Smooth muscle cell (in vitro differentiated cells): ENCODE results near the gene TUT1. TPM values are rescaled to one million over a fixed set of nuclear protein-coding genes. Genes with fewer than 3 reads are reported as not detected.
"Not testable (repeated sequence)": the region's sequence is repeated elsewhere in the genome, so short reads cannot be mapped to it uniquely, and the experiment has no call there.

Experiments
- DNase-seq: peaks from one replicate; lab custom pipeline; 2025; ENCODE audit not compliant: unreplicated experiment; lab: John Stamatoyannopoulos, UW
- H2AFZ ChIP-seq: fragments of 200-600 bp; sonication (generic); 2 replicates; pipeline ENCODE4 v1.6.0; 2016; ENCODE audit warnings: antibody characterized with exemption, low read depth, mild to moderate bottlenecking
- H3F3A ChIP-seq: fragments of 200-600 bp; sonication (generic); 2 replicates; pipeline ENCODE4 v1.6.0; 2017; ENCODE audit warnings: antibody characterized with exemption, low read depth
- H3K27ac ChIP-seq: fragments of 200-600 bp; sonication (generic); 2 replicates; pipeline ENCODE4 v1.5.1; 2016; ENCODE audit warnings: low read depth, mild to moderate bottlenecking
- H3K27me3 ChIP-seq: fragments of 200-600 bp; sonication (generic); 2 replicates; pipeline ENCODE4 v1.6.1; 2016; ENCODE audit warnings: low read depth, mild to moderate bottlenecking
- H3K36me3 ChIP-seq: fragments of 200-600 bp; sonication (generic); 2 replicates; pipeline ENCODE4 v1.5.1; 2016; ENCODE audit warnings: low read depth
- H3K4me1 ChIP-seq: fragments of 200-600 bp; sonication (generic); 2 replicates; pipeline ENCODE4 v1.5.1; 2016; ENCODE audit warnings: low read depth
- H3K4me2 ChIP-seq: fragments of 200-600 bp; sonication (generic); 2 replicates; pipeline ENCODE4 v1.6.0; 2016; ENCODE audit warnings: mild to moderate bottlenecking
- H3K4me3 ChIP-seq: fragments of 200-600 bp; sonication (generic); 2 replicates; pipeline ENCODE4 v1.5.1; 2016; ENCODE audit warnings: mild to moderate bottlenecking
- H3K79me2 ChIP-seq: fragments of 200-600 bp; sonication (generic); 2 replicates; pipeline ENCODE4 v1.6.0; 2016; ENCODE audit warnings: low read depth, mild to moderate bottlenecking
- H3K9ac ChIP-seq: fragments of 200-600 bp; sonication (generic); 2 replicates; pipeline ENCODE4 v1.6.0; 2016; ENCODE audit warnings: low read depth
- H3K9me3 ChIP-seq: fragments of 200-600 bp; sonication (generic); replicated peaks from 2 replicates; pipeline ENCODE4 v1.5.1; 2016; ENCODE audit warnings: low read depth
- H4K20me1 ChIP-seq: fragments of 200-600 bp; sonication (generic); 2 replicates; pipeline ENCODE4 v1.6.0; 2016; ENCODE audit warnings: low read depth
- WGBS: methylation state at CpG from one replicate; pipeline ENCODE4 v1.1.7; 2016; ENCODE audit warnings: low lambda C conversion rate; 5-methylcytosine and 5-hydroxymethylcytosine counted together
- polyA plus RNA-seq: library from polyadenylated mRNA; unstranded; fragments of >200 nt; fragmentation: Nextera tagmentation; extraction: Ambion mirVana; gene quantifications from 2 replicates; pipeline ENCODE4 v1.2.1, GENCODE V29; 2016
- total RNA-seq: library from RNA; depleted of rRNA; stranded (reverse); fragments of >200 nt; gene quantifications from 2 replicates; pipeline ENCODE4 v1.2.3, GENCODE V29; 2014
- TF ChIP-seq, protein P1 (sequence below): fragments of 200-600 bp; sonication (generic); IDR thresholded peaks from 2 replicates; pipeline ENCODE4 v1.5.1; 2017; ENCODE audit warnings: borderline replicate concordance, mild to moderate bottlenecking, antibody characterized with exemption; ENCODE audit not compliant: insufficient read depth, poor library complexity, severe bottlenecking

TUT1 gene
- total and polyA plus RNA-seq, 2 experiments from 2014 or later = 3.0 to 15.9 TPM

- H2AFZ ChIP-seq = no peak overlapping the region
- TF ChIP-seq, protein P1, sequence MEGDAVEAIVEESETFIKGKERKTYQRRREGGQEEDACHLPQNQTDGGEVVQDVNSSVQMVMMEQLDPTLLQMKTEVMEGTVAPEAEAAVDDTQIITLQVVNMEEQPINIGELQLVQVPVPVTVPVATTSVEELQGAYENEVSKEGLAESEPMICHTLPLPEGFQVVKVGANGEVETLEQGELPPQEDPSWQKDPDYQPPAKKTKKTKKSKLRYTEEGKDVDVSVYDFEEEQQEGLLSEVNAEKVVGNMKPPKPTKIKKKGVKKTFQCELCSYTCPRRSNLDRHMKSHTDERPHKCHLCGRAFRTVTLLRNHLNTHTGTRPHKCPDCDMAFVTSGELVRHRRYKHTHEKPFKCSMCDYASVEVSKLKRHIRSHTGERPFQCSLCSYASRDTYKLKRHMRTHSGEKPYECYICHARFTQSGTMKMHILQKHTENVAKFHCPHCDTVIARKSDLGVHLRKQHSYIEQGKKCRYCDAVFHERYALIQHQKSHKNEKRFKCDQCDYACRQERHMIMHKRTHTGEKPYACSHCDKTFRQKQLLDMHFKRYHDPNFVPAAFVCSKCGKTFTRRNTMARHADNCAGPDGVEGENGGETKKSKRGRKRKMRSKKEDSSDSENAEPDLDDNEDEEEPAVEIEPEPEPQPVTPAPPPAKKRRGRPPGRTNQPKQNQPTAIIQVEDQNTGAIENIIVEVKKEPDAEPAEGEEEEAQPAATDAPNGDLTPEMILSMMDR = no peak
- no peaks in the 10 kb centered on the region for H3K27me3 ChIP-seq
- peak overlapping the region; percentile 28 for H3K4me3 ChIP-seq
- H4K20me1 ChIP-seq = peaks cover 12% of the 10 kb centered on the region
- H3F3A ChIP-seq = peaks cover 27% of the 10 kb centered on the region
- DNase-seq = no peak
- 18% methylated on average over 4 of the region's 4 CpGs for WGBS
- H3K36me3 ChIP-seq = no peaks in the 10 kb centered on the region
- peaks cover 53% of the 10 kb centered on the region for H3K4me1 ChIP-seq
- no peaks in the 10 kb centered on the region for H3K79me2 ChIP-seq
- no peaks in the 10 kb centered on the region for H3K9me3 ChIP-seq
- H3K9ac ChIP-seq = peak overlapping the region; percentile 86
- H3K4me2 ChIP-seq = peak overlapping the region; percentile 81
- peak overlapping the region; percentile 98 for H3K27ac ChIP-seq
These were observed 38.7 kb downstream of the TUT1 start for GRCh38 chr11:62552485-62553079.

DNA sequence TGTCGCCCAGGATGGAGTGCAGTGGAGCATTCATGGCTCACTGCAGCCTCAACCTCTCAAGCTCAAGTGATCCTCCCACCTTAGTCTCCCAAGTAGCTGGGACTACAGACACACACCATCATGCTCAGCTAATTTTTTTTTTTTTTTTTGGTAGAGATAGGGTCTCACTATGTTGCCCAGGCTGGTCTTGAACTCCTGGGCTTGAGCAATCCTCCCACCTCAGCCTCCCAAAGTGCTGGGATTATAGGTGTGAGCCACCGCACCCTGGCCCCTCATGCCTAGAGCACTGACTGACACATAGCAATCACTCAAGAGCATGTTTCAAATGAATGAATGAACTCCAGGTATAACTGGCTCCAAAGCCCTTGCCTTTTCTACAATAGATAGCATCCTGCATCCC is 40.8 kb downstream of the TUT1 start:
- Histone ChIP-seq H3F3A (peaks cover 16% of the 10 kb centered on the region), H3K4me1 (peaks cover 42% of the 10 kb centered on the region)
- not testable (repeated sequence) for DNase-seq, H3K4me3 ChIP-seq, H4K20me1 ChIP-seq, H3K27ac ChIP-seq, H3K79me2 ChIP-seq, H3K4me2 ChIP-seq, H3K9ac ChIP-seq, H3K36me3 ChIP-seq, H3K27me3 ChIP-seq, H3K9me3 ChIP-seq, H2AFZ ChIP-seq
- 98% methylated on average over 2 of the region's 2 CpGs for WGBS

GRCh38 chr11:62548545-62549335 is 42.6 kb downstream of the TUT1 start:
- no peaks in the 10 kb centered on the region for H3K9me3 ChIP-seq
- no peak for DNase-seq
- H4K20me1 ChIP-seq = peaks cover 18% of the 10 kb centered on the region
- peaks cover 39% of the 10 kb centered on the region for H3K4me1 ChIP-seq
- no peak overlapping the region for H3K9ac ChIP-seq
- WGBS = 80% methylated on average over 17 of the region's 17 CpGs
- H3K27me3 ChIP-seq = no peaks in the 10 kb centered on the region
- no peak overlapping the region for H3K4me3 ChIP-seq
- no peak overlapping the region for H3K4me2 ChIP-seq
- H3K36me3 ChIP-seq = no peaks in the 10 kb centered on the region
- peak overlapping the region; percentile 75 for H3K27ac ChIP-seq
- TF ChIP-seq, protein P1 = no peak
- peaks cover 8% of the 10 kb centered on the region for H3F3A ChIP-seq
- no peak overlapping the region for H2AFZ ChIP-seq
- peaks cover 23% of the 10 kb centered on the region for H3K79me2 ChIP-seq

DNA sequence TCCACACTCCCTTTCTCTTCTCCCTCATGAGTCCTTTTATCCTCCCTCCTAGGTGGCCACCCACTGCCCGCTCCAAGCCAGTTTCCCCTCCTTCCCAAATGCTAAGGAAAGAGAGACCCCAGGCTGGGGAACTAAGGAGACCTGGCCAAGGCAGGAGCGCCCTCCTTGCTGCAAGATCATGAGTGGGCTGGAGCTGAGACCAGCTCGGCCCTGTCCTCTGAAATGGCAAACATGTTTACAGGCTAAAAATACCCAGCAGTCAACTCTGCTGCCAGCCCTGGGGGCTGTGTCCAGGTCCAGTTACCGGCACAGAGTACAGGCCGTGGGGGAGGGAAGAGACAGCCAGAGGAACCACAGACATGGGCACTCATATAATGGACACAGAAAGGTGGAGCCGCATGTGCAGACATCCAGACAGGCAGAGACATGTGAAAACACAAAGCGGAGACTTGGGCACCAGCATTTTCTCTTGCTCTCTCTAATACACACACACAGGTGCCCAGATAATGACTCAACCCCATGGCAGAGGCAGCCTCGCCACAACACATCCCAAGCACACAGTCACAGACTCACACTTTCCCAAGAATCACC is 43.5 kb downstream of the TUT1 start:
- H3F3A ChIP-seq = peaks cover 7% of the 10 kb centered on the region
- H3K79me2 ChIP-seq = peaks cover 33% of the 10 kb centered on the region
- 36% methylated on average over 8 of the region's 8 CpGs for WGBS
- TF ChIP-seq, protein P1 = no peak
- H3K4me3 ChIP-seq = peak overlapping the region; percentile 76
- H4K20me1 ChIP-seq = peaks cover 27% of the 10 kb centered on the region
- H2AFZ ChIP-seq = no peak overlapping the region
- no peaks in the 10 kb centered on the region for H3K36me3 ChIP-seq
- H3K9me3 ChIP-seq = no peaks in the 10 kb centered on the region
- H3K4me1 ChIP-seq = peaks cover 37% of the 10 kb centered on the region
- peak overlapping the region; percentile 75 for H3K27ac ChIP-seq
- H3K27me3 ChIP-seq = no peaks in the 10 kb centered on the region
- peak overlapping the region; percentile 93 for H3K4me2 ChIP-seq
- H3K9ac ChIP-seq = peak overlapping the region; percentile 70
- DNase-seq = no peak
